Astrocyte of the cerebellum (primary cell): Measurements from ENCODE around the gene SNIP1.
"Not testable (repeated sequence)": the region's sequence is repeated elsewhere in the genome, so short reads cannot be mapped to it uniquely, and the experiment has no call there.

ENCODE experiments used
- DNase-seq: peaks from one replicate; pipeline ENCODE4 v3.0.0-alpha.2; 2011; ENCODE audit warnings: low read depth
- H3K4me3 ChIP-seq: 2 replicates; pipeline ENCODE4 v1.5.1; 2011; ENCODE audit warnings: mild to moderate bottlenecking, low read depth, low read length, moderate library complexity
- CTCF ChIP-seq: IDR thresholded peaks from 2 replicates; pipeline ENCODE4 v1.5.1; 2012; ENCODE audit warnings: low read length, low read depth, moderate library complexity, mild to moderate bottlenecking; ENCODE audit errors: missing control alignments
- in situ Hi-C: cut with HindIII; loops from 2 replicates; pipeline ENCODE4 v1.10.0; 2017; ENCODE audit warnings: low sequenced_read_pairs

The SNIP1 gene

GRCh38 chr1:37509181-37509580, 44.9 kb downstream of the SNIP1 start:
- peak; percentile 50 for TF ChIP-seq CTCF
- DNase-seq, result peak; percentile 71
- in situ Hi-C loops, result no loop called here
- H3K4me3 ChIP-seq, result no peak overlapping the region

DNA sequence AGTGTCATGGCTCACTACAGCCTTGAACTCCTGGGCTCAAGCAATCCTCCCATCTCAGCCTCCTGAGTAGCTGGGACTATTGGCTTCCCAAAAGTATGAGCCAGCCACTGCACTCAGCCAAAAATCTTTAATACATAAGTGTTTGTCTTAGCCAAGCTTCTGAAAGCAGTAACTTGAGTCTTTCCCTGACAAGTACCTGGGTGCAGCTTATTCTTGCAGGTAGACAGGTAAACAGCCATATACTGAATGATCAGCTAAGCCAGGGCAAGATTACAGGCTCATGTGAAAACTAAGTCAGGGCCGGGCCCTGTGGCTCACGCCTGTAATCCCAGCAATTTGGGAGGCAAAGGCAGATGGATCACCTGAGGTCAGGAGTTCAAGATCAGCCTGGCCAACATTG, 47.4 kb downstream of the SNIP1 start:
- no peak overlapping the region for H3K4me3 ChIP-seq
- TF ChIP-seq CTCF, result no peak
- in situ Hi-C loops, result no loop called here
- no peak for DNase-seq

DNA sequence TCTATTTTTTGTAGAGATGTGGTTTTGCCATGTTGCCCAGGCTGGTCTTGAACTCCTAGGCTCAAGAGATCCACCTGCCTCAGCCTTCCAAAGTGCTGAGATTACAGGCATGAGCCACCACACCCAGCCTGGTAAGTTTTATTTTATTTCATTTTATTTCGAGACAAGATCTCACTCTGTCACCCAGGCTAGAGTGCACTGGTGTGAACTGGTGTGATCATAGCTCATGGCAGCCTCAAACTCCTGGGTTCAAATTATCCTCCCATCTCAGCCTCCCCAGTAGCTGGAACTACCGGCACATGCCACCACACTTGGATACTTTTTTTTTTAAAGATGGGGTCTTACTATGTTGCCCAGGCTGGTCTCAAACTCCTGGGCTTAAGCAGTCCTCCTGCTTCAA, 51.3 kb downstream of the SNIP1 start:
- DNase-seq, H3K4me3 ChIP-seq, in situ Hi-C loops: not testable (repeated sequence)

DNA sequence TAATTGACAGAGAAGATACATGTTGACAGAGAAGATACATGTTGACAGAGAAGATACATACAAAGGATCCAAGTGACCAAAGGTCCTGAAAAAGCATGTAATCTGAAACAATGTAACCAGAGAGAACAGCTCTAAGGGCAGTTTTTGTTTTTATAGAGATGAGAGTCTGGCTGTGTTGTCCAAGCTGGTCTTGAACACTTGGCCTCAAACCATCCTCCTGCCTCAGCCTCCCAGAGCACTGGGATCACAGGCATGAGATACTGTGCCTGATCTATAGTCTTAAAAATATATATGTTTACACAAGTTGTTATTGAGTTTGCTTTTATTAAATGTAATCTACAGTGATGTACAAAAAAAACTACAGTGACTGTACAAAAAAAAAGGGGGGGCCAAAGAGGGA, 52.0 kb downstream of the SNIP1 start:
- in situ Hi-C loops, result no loop called here
- no peak overlapping the region for H3K4me3 ChIP-seq
- TF ChIP-seq CTCF, result no peak
- no peak for DNase-seq

DNA sequence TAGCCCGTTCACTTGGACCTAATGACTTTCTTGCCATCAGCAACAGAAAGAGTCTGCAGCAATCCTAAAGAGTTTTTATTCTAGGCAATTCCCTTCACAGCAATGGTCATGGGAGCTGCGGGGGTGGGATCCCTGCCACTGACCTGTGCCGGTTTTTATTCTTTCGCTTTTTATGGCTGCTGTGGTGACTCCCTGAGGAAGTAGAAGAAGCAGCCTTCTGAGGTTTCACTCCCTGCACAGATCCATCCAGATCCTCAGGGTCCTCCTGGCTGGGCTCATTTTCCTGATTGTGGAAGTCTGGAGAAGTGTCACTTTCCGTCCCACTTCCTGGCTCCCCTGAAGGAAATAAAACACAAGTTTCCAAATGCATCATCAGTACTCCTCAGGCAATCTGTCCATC, 52.4 kb downstream of the SNIP1 start:
- DNase-seq, result no peak
- TF ChIP-seq CTCF, result no peak
- H3K4me3 ChIP-seq, result no peak overlapping the region
- in situ Hi-C loops, result no loop called here

GRCh38 chr1:37498872-37499617, 55.0 kb downstream of the SNIP1 start:
- no peak overlapping the region for H3K4me3 ChIP-seq
- TF ChIP-seq CTCF, result no peak
- DNase-seq, result peak; percentile 41
- in situ Hi-C loops, result loop anchor here (10.0 kb wide), 1 partner anchor 56 kb away; the partner anchor contains the start of genes DNALI1 and SNIP1

DNA sequence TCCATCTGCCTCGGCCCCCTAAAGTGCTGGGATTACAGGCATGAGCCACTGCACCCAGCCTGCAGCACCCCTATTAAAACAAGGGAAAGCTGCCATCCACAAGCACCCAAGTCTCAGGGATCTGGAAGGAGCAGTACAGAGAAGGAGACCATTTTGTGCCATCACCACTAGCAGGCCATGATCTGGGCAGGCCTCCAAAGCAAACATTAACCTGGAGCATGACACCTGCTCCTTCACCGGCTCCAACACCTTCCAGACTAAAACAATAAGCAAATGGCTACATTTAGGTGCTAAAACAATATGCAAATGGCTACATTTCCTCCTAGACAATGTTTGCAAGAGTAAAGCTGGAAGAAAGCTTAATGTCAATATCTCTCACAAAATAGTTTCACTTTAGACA, 56.3 kb downstream of the SNIP1 start:
- in situ Hi-C loops, result loop anchor here (10.0 kb wide), 1 partner anchor 57 kb away; the partner anchor contains the start of genes DNALI1 and SNIP1

More for the DNA sequence above, 56.3 kb downstream of the SNIP1 start:
- DNase-seq, result no peak
- H3K4me3 ChIP-seq, result no peak overlapping the region
- TF ChIP-seq CTCF, result no peak
